RPMI7951 (cell line): ENCODE measurements around the gene MRPL20. TPM values are rescaled to one million over a fixed set of nuclear protein-coding genes. Genes with fewer than 3 reads are reported as not detected.
"Not testable (repeated sequence)": the region's sequence is repeated elsewhere in the genome, so short reads cannot be mapped to it uniquely, and the experiment has no call there.

Experiments used
- DNase-seq: peaks from one replicate; pipeline ENCODE4 v3.0.0-alpha.2; 2012; ENCODE audit warnings: low read depth
- total RNA-seq: library from RNA; depleted of rRNA; stranded (reverse); fragments of >200 nt; shearing (Covaris generic); gene quantifications from 2 replicates; pipeline ENCODE4 v1.2.3, GENCODE V29; 2014

MRPL20 gene
- total RNA-seq, 1 experiment from 2014 or later, result 227 TPM

DNA sequence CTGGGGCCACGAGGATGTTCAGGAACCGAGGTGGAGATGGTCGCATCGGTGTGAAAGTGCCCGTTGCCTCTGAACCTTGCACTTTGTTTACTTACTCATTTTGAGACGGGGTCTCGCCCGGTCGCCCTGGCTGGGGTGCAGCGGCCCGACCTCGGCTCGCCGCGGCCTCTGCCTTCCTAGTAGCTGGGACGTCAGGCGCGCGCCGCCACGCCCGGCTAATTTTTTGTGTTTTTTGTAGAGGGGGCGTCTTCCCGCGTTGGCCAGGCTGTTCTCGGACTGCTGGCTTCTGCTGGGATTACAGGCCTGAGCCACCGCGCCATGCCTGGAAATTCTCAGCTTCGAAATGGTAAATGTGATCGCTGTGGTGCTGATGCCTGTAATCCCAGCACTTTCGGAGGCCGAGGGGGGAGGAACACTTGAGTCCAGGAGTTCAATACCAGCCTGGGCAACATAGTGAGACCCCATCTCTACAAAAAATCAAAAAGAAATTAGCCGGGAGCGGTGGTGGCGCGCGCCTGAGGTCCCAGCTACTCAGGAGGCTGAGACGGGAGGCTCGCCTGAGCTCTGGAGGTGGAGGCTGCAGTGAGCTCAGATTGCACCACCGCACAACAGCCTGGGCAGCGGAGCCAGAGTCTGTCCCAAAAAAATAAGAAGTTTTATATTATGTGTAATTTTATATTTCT is 684 bp upstream of the MRPL20 start:
- DNase-seq, result peak; percentile 34

DNA sequence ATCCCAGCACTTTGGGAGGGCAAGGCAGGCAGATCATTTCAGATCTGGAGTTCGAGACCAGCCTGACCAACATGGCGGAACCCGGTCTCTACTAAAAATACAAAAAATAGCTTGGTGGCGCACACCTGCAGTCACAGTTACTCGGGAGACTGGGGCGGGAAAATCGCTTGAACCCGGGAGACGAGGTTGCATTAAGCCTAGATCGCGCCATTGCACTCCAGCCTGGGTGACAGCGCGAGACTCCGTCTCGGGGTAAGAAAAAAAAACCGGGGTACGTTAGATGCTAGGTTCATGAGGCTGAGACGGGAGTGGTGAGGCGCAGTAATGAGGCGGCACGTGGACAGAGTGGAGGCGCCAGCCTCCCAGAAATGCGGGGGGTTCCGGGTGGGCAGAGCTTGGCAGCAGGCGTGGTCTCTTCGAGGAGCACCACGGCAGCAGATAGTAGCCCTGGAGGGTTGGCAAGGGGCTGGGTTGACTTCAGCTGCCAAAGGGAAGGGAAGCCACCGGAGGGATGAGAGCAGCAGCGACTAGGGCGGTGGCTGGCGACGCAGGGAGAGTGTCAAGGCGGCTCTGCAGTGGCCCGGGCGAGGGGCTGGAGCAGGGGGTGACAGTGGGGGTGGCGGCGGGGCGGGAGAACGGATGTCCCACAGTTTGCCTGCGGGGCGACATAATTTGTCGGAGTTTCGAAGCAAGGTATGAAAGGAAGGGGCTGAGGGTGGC is 832 bp downstream of the MRPL20 start:
- peak; percentile 14 for DNase-seq

DNA sequence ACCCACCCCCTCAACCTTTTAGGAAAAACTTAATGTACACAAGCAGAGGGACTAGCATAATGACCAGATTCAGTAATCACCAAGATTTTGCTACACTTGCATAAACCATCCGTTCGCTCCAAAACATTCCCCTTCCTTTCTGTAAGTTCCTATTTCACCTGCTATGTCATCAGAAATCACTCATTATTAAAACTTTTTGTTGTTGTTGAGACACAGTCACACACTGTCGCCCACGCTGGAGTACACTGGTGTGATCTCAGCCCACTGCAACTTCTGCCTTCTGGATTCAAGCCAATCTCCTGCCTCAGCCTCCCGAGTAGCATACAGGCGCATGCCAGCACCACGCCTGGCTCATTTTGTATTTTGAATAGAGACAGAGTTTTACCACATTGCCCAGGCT is 3.4 kb downstream of the MRPL20 start:
- no peak for DNase-seq

DNA sequence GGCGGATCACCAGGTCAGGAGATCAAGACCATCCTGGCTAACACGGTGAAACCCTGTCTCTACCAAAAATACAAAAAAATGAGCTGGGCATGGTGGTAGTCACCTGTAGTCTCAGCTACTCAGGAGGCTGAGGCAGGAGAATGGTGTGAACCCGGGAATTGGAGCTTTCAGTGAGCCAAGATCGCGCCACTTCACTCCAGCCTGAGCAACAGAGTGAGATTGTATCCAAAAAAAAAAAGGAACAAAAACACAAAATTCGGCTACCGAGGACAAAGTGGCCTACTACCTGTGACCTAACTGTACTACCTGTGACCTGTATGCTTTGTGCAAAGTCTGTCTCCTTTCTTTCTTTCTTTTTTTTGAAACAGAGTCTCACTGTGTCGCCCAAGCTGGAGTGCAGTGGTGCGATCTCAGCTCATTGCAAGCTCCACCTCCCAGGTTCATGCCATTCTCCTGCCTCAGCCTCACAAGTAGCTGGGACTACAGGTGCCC is 4.1 kb downstream of the MRPL20 start:
- not testable (repeated sequence) for DNase-seq

DNA sequence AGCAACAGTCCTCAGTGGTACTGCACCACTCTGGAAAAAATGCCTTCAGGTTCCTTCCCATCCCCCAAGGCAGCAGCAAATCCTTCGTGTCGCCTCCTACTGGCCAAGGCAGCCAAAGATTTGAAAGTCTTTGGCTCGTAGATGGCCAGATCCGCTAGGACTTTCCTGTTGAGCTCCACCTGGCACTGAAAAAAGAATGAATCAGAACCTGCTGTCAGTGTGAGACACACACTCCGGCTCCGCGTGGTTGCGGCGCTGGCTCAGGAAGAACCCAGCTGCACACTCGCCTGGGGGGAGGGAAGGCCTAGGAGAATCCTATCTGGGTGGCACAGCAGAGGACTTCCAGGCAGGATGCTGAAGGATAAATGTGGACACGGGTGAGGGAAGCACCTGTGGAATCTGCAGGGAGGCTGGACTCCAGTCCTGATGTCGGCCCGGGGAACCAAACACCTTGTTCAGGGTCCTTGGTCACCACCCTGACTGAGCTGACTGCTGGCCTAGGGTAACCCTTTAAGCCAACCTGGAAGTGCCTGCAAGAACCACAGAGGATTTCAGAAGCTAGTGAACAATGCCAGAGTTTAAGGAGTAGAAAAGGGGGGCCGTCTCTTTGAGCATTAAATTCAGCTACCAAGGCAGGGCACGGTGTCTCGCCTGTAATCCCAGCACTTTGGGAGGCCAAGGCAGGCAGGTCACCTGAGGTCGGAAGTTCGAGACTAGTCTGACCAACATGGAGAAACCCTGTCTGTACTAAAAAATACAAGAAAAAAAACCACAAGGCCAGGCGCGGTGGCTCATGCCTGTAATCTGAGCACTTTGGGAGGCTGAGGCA is 4.8 kb downstream of the MRPL20 start:
- DNase-seq, result peak; percentile 47

DNA sequence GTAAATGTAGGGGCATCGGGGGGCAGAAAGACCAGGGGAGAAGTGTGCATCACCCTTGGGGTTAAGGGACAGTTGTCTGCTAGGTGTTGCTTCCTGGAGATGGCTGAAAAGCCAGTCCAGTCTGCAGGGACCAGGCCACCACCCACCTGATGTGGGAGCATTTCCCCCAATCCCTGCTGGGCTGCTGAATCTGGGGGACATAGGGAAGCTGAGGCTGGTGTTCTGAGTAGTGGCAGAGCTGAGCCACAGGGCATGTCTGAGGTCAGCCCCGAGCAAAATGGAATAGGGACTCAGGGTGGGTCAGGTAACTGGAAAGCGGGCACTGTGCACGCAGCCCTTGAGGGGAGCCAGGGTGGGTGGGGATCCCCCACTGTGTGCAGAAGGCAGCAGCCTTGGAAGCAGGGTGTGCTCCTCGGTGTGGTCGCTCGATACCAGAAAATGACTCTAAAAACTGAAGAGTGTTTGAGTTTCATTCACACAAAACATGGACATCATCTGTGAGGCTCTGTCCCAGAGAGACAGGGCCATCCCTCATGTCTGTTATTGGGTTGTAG is 5.6 kb downstream of the MRPL20 start:
- DNase-seq, result no peak

DNA sequence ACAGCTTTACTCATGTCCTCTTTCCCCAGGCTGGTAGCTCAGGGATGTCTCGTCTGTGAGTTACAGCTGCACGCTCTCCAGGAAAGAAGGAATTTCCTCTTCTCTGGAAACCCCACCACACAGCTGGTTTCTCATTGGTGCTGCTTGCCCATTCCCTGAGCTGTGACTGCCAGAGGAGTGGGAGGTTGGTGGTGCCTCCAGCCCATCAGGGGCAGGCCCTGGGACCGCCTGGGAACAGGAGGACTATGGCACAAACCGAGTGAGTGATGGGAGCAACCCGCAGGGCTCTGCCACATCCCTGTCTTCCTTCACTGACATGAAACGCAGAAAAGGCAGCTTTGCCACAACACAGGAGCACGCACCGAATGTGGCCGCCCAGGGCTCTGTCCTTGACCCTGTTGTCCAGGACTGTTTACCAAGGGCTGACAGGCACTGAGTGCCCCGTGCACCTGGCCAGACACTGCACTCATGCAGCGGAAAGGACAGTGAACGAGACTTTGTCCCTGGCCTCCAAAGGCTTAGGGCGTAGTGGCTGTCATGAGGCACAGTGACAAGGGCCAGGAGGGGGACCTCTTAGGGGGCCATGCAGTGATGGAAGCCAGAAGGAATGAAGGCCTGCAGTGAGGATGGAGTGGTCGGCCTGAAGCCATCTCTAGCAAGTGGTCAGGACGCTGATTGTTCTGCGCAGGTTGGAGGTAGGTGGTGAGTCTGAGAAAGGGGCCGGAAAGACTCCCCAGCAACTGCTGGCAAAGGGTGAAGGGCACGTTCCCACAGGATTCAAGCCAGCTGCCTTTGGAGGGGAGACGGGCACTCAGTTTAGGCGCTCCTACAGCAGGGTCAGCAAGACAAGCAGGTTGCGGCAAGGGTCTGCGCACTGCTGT is 6.3 kb downstream of the MRPL20 start:
- DNase-seq, result no peak

DNA sequence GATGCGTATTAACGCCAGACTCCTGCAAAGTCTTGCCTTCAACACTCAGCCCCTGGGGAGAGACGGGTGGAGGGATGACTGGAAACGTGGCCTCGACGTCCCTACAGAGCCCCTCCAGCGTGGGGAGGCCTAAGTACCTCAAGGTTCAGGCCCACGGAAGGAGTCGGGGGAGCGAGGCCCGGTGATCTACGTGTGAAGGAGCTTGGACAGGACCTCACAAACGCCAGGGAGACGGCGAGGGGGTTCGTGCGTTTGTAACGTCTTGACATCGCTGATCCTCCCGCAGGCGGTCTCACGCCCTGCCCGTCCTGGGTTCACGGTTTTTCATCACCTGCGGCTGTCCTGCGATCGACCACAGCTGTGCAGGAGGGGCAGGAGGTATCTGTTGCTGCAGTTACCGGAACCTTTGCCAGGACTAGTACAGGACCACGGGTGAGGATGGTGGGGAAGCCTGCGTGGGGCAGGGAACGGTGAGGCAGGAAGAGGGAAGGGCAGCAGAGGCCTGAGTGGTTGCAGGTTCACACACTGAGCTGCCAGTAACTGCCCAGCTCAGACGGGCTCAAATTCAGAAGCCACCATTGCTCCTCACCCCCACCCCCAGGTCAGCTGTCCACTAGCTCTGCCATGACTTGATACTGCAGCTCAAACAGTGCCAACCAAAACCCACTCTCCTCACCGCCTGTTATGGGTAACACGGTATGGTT is 7.1 kb downstream of the MRPL20 start:
- peak; percentile 37 for DNase-seq

DNA sequence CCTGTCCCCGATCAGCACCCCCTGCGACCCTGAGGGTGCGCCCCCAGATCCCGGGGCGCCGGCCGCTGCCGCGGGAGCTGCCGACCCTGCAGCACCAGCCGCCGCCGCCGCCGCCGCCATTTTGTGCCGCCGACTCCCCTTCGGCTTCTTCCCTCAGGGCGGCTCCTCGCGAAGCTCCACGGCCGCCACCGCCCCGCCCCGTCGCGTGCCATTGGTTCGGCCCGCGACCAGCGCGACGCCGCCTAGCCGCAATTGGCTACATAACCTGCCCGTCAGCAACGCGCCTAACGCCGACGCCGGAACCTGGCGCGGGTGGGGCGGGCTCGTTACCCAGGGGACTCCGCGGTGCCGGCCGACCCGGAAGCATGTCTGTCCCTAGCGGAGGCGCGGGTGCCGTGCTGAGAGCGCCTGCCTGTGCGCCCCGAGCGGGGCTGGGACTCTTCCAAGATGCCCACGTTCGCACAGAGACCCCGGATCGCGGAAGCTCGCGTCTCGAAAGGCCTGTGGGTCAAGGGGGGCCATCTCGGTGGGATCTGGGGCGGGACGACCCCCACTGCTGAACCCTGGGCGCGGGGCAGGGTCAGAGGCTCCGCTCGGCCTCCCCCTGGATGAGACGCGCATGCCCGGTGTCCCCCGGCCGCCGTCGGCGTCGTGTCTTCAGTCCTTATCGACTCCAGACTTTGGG is 7.8 kb downstream of the MRPL20 start, which contains the start of gene CCNL2:
TSS of gene CCNL2 (minus strand) at position 149 of the 685 bp plus-strand sequence. CDS start at position 120, 29 bp downstream.
- DNase-seq, result peak; percentile 98

DNA sequence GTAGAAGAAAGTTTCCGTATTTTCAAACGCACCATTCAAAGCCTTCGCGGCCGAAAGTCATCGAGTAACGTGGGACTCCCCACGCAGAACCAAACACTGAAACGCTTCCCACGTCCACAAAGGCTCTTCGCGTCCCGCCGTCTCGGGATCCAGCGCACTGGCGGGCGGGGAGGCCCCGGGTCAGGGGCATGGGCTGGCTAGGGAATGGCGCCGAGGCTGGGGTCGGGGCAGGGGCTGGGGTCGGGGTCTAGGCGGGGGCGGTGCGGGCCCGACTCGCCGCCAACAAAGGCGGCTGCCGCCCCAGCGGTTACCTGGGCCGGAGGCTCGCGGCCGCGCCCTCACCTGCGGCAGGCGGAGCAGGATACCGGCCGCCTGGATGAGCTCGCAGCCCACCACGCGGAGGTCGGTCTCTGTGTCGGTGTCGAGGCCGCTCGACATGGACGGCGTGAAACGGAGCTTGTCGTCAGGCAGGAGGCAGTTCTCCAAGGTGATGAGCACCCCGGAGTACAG is 8.4 kb downstream of the MRPL20 start:
- DNase-seq, result no peak

DNA sequence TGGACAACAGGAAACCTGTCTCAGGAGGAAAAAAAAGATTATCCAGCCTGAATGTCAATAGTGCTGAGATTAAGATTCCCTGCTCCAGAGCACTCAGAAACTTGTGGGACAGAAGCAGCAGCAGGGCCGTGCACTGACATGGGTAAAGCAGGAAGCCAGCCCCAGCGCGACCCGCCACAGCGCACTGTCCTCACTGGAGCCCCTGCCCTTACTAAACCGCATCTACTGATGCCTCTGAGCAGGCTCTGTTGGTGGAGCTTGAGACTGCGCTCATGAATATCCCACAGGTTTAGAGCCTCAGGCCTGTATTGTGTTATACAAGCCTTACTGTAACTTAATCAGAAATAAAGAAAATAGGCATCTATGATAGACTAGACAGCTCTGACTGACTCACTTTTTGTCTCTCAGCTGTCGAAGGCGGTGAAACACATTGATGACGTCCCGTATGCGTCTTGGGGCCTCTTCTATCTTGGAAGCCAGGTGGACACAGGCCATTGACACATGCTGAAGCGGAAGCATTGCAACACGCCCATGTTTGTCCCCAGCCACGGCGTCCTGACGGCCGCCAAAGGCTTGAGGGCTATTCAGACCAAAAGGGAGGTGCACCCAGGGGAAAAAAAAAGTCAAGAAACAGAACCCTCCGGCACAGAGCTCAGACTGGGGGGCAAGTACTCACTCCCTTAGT is 9.1 kb downstream of the MRPL20 start:
- peak; percentile 54 for DNase-seq

DNA sequence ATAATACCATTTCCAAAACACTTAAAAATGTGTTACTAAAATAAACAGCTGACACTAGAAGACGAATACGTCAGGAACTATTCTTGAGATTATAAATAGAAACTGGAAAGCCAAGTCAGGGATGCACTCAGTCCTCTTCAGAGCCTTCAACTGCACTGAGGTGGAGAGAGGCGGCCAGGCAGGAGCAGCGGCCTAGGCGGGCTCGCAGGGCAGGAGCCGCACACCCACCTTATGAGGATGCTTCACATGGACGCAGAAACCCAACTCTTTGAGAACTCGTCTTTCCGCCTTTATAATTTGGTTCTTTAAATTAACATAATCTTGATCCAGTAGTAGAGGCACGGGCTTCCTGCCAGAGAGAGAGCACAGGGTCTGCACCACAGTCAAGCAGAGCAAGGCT is 11.9 kb downstream of the MRPL20 start:
- DNase-seq, result no peak

DNA sequence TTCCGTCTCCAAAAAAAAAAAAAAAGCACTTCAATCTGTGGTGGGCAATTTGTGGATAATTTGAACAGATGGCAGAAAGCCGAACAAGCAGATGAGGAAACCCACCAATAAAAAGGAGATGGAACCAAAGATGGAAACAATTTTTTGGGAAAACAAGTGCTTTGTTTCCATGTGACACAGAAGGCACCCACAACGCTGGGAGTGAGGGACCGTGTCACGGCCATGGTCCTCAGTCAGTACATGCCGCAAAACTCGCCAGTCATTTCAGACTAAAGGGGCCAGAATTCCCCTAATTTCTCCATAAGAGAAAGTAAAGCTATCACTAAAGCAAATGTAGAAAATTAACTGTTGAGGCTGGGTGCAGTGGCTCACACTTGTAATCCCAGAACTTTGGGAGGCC is 13.0 kb downstream of the MRPL20 start:
- DNase-seq, result no peak

DNA sequence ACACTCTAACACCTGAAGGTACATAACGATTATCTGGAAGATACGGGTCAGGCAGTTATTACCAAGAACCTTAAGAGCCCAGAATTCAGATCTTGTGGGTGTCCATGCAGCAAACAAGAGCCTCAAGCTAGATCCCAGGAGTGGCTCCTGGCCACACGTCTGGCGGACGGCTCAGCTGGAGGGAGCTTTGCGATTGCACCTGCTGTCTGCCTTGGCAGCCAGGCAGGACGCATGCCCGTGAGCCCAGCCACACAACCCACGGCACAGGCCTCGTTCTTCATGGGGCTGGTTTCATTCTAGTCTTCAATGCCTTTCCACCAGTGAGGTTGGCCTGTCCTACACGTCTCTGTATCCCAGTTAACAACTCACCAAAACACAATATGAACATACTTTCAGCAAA is 13.7 kb downstream of the MRPL20 start:
- no peak for DNase-seq

DNA sequence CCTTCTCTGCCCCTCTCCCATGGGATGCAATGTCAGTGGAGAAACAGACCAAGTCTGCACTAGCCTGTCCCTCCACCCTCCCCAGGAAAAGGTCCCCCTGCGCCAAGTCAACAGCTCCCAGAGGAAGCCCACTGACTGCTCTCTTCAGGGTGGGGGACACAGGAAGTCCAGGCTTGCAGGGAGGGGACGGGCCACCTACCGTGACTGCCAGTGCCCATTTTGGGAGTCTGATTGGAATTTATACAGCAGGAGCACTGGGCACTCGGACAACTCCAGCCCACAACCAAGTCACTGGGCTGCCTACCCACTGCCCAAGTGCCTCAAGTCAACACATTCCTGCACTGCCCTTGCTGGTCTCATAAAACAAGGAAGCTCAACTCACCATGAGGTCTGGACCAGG is 14.1 kb downstream of the MRPL20 start:
- no peak for DNase-seq

DNA sequence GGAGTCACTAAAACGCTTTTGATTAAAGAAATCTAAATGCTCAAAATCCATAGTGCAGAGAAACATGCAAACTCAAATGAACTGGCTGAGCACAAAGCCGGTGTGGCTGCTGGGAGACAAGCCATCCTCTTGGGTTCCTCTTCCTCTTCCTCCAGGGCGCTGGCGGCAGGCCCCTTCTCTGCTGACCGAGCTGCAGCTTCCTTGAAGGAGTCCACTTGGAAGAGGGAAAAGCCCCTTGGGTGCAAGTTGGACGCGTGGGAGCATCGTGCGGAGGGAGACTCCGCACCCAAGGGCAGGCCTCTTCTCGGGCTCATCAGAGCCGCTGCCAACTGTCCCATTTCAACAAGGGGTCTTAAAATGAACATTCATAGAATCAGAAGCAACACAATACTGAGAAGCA is 15.9 kb downstream of the MRPL20 start:
- DNase-seq, result no peak

DNA sequence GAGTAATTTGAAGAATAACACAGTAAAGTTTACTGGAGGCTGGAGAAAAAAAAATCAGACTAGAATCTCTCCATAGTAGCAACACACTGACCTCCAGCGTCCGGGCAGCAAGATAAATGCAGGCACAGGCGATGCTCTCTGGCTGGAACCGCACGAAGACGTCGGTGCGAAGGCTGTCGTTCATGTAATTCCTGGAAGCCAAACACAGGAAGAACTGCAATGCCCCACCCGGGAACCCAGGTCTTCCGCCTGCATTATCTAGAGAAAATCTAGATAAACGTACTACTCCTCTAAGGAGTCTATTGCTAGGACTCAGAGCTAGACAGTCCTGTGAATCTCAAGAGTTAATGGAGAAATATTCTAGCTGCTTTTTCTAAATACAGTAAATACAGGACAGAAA is 16.4 kb downstream of the MRPL20 start:
- no peak for DNase-seq

DNA sequence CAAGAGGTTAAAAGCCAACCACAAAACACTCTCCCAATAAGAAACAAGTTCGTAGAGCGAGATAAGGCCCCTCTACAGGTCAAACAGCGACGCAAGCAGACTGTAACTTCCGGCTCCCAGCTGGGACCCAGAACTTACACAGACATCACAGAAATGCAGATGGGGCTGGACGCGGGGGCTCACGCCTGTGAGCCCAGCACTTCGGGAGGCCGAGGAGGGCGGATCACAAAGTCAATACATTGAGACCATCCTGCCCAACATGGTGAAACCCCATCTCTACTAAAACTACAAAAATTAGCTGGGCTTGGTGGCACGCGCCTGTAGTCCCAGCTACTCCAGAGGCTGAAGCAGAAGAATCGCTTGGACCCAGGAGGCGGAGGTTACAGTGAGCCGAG is 19.0 kb downstream of the MRPL20 start:
- no peak for DNase-seq
